Stimulated activated CD8-positive, alpha-beta memory T cell treated with anti-CD3 and anti-CD28 coated beads, Interleukin-2, amount 100 ng/mL, for 48 hours (primary cell): ENCODE data around the gene ESRRB.
"Not testable (repeated sequence)": the region's sequence is repeated elsewhere in the genome, so short reads cannot be mapped to it uniquely, and the experiment has no call there.

Experiments used
- DNase-seq, 2 donors: peaks; one replicate each; pipeline ENCODE4 v3.0.0-alpha.2; 2020; ENCODE audit warnings: low read depth in 2 of 2

ESRRB gene

DNA sequence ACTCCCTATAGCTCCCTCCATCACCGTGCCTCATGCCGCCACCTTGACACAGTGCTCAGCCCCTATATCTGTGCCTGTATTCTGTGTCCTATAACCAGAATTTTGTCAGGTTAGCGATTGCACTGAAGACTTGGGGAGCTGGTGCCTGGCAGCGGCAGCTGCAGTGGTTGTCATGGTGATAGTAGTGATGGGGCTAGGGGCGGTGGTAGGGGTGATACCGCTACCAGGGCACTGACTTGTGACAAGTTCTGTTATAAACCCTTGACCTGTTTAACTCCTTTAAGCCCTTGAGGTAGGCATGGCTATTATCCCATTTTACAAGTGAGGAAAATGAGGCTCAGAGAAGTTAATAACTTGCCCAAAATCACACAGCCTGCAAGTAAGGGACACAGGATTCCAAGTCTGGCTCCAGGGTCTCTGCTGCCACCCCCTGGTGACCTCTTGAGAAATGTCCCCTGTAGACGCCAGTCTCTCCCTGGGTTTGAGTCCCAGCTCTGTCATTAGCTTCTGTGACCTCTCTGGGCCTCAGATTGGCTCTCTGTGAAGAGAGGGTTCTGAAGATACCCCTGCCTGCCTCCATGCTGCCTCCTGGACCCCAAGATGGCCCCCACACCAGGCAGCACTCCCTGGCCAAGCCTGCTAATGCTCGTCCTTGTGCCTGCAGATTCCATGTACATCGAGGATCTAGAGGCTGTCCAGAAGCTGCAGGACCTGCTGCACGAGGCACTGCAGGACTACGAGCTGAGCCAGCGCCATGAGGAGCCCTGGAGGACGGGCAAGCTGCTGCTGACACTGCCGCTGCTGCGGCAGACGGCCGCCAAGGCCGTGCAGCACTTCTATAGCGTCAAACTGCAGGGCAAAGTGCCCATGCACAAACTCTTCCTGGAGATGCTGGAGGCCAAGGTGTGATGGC, 121.9 kb downstream of the ESRRB start:
- no peak for DNase-seq

DNA sequence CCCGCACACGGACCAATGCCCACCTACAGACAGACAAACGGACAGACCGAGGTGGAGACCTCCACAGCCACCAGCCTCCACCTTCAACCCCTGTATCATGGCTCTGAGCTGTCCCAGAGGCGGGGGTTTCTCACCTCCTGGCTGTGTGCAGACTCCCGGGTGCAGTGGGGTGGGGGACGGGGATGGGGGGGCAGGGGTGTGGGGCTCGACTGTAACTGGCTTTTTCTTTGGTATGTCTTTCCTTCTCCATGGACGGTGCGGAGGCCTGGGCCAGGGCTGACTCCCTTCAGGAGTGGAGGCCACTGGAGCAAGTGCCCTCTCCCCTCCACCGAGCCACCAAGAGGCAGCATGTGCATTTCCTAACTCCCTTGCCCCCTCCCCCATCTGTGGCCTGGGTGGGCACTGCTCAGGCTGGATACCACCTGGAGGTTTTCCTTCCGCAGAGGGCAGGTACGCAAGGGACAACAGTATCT, 122.6 kb downstream of the ESRRB start:
- no peak for DNase-seq

- DNase-seq, result no peak
Observed at GRCh38 chr14:76498976-76499375, 123.0 kb downstream of the ESRRB start.

DNA sequence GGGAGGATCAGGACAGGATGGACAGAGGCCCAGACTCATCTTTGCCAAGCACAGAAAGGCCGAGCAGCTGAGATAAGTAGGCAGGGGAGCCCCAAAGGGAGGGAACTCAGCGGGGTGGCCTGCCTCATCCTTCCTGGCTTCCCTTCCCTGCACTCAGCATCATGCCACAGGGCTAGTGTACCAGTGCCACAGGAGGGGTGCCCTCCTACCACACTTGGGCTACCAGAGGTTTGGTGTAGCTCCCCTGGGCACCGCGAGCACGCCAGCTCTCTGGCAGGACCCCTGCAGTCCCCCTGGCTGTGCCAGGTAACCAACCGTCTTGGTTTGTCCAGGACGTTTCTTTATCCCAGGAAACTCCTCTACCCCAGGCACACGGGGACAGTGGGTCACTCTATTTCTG, 123.5 kb downstream of the ESRRB start:
- DNase-seq, result no peak

- no peak for DNase-seq
Observed at GRCh38 chr14:76500011-76500410, 124.1 kb downstream of the ESRRB start.

DNA sequence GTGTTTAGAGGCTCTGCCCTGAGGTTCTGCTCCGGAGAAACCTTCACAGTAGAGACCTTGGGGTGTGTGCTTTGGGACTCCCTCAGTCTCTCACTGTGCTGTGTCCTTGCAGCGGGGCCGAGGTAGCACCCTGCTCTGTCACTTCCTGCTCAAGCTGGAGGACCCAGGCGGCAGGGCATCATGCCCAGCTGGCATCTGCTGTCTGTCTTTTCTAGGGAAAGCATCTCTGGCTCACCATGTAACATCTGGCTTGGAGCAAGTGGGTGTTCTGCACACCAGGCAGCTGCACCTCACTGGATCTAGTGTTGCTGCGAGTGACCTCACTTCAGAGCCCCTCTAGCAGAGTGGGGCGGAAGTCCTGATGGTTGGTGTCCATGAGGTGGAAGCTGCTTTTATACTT, 124.5 kb downstream of the ESRRB start:
- no peak for DNase-seq

DNA sequence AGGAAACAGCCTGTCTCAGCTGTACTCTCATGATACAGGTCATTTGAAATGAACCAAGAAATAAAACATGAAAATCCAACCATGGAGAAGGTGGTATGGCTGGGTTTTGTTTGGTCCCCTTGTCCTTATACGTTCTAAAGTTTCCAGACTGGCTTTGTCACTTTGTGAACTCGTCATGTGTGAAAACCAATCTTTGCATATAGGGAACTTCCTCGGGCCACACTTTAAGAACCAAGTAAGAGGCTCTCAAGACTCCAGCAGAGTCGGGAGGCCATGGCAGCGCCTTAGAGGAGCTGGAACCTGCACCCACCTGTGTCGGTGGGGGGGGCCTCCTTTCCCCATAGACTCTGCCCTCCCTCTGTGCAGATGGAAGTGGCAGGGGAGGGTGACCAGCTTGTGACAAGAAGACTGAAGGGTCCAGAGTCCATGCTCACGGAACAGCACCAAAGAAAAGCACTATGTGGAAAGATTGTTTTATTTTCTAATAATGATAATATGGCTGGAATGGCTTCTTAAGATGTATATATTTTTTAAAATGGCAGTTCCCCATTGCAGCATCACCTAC, 125.3 kb downstream of the ESRRB start:
- no peak for DNase-seq

GRCh38 chr14:76502219-76502618, 126.3 kb downstream of the ESRRB start:
- DNase-seq, result no peak

GRCh38 chr14:76502638-76503037, 126.7 kb downstream of the ESRRB start:
- DNase-seq, result no peak

DNA sequence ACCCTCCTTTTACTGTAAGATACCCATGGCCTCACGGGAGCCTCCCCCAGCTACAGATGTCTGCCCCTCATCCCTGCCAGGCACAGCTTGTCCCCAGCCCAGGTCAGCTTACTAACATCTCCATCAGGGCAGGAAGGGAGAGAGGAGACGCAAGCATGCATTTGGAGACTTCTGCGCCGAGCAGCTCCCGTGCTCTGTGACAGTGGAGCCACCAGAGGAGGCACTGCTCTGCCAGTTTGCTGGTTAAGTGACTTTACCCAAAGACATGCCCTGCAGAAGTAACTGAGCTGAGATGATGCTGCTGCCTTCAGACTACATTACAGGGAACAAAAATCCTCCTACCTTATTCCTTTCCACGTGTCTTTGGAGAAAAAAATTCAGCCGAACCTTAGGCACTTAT, 133.4 kb downstream of the ESRRB start:
- no peak for DNase-seq

GRCh38 chr14:76510181-76510580, 134.2 kb downstream of the ESRRB start:
- no peak for DNase-seq

GRCh38 chr14:76514213-76514998, 138.5 kb downstream of the ESRRB start:
- DNase-seq, result no peak

- DNase-seq, result no peak
Observed at GRCh38 chr14:76516884-76517283, 140.9 kb downstream of the ESRRB start.

GRCh38 chr14:76518366-76518765, 142.4 kb downstream of the ESRRB start:
- no peak for DNase-seq

- no peak for DNase-seq
Observed at GRCh38 chr14:76525106-76525821, 149.3 kb downstream of the ESRRB start.

DNA sequence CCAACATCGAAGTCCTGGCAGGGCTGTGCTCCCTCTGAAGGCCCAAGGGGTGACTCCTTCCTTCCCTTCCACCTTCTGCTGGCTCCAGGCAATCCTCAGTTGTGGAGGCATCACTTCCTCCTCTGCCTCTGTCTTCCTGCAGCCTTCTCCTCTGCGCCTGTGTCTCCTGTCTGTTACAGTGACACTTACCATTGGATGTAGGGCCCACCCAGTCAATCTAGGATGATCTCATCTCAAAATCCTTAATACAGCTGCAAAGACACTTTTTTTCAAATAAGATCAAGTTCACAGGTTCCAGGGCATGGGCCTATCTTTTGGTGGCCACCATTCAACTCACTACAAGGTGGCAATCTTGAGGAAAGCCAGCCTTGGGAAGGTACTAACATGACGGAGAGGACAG, 155.1 kb downstream of the ESRRB start:
- no peak for DNase-seq

DNA sequence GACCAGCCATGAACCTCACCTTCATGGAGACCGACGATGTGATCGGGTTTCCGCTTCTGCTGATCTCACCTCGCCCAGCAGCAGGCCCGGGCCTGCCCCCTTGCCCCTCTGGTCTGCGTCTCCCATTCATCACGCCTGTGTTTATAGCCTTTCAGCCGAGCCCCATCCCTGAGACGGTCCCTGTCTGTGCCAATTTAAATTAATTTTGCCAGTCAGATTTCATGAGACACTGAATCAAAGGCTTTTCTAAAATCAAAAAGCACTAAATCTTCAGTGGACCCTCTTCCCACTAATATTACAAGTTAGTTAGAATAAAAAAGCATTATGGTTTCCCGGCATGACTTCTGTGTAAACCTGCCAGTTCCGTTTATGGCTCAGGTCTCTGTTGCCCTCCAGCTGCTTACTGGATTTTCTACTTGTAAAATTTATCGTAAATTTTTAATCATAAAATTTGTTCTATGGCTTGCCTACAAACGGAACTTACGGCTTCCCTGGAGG, 155.9 kb downstream of the ESRRB start:
- DNase-seq, result no peak

DNA sequence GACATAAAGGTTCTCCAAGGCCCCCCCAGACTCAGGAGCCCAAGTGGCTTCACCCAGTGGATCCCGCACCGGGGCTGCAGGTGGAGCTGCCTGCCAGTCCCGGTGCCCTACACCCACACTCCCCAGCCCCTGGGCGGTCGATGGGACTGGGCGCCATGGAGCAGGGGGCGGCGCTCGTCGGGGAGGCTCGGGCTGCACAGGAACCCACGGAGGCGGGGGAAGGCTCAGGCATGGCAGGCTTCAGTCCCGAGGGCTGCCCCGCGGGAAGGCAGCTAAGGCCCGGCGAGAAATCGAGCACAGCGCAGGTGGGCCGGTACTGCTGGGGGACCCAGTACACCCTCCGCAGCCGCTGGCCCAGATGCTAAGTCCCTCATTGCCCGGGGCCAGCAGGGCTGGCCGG, 160.7 kb downstream of the ESRRB start:
- not testable (repeated sequence) for DNase-seq

- DNase-seq, result no peak
Observed at GRCh38 chr14:76537906-76538647, 162.1 kb downstream of the ESRRB start.

DNA sequence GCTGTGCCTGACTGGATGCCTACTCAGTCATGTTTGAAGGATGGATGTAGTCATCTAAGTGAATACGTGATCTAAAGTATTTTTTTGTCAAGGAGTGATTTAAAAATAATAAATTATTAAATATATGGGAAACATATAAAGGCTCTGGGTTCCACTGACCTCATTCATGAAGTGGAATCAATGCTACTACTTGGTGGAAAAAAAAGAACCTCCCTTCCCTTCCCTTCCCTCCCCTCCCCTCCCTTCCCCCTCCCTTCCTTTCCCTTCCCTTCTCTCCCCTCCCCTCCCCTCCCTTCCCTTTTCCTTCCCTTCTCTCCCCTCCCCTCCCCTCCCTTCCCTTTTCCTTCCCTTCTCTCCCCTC, 162.7 kb downstream of the ESRRB start:
- DNase-seq, result no peak

- no peak for DNase-seq
Observed at GRCh38 chr14:76539130-76539529, 163.2 kb downstream of the ESRRB start.
